Measurements from ENCODE around the gene ZDHHC7. TPM values are rescaled to one million over a fixed set of nuclear protein-coding genes. Genes with fewer than 3 reads are reported as not detected.
"Not testable (repeated sequence)": the region's sequence is repeated elsewhere in the genome, so short reads cannot be mapped to it uniquely, and the experiment has no call there.

ZDHHC7 gene
- total RNA-seq, 2 donors from 2014 or later, result 24.2 to 24.9 TPM

GRCh38 chr16:84947996-84948850 lies 63.1 kb downstream of the ZDHHC7 start:
- no peak for DNase-seq (ENCODE audit: low spot score in 2 of 2)
- H3K36me3 Mint-ChIP-seq, result no peaks in the 10 kb centered on the region
- H3K9me3 Mint-ChIP-seq, result no peaks in the 10 kb centered on the region
- no peak overlapping the region for H3K27ac Mint-ChIP-seq
- ATAC-seq, result no peak

GRCh38 chr16:84947022-84947421 lies 64.3 kb downstream of the ZDHHC7 start:
- Mint-ChIP-seq H3K9me3 (no peaks in the 10 kb centered on the region), H3K36me3 (no peaks in the 10 kb centered on the region), H3K27ac (no peak overlapping the region)
- ATAC-seq, result no peak
- no peak for DNase-seq (ENCODE audit: low spot score in 2 of 2)

- DNase-seq (ENCODE audit: low spot score in 2 of 2) (no peak), ATAC-seq (no peak)
- Mint-ChIP-seq H3K27ac (no peak overlapping the region), H3K36me3 (no peaks in the 10 kb centered on the region), H3K9me3 (no peaks in the 10 kb centered on the region)
Observed at GRCh38 chr16:84943620-84944019, 67.7 kb downstream of the ZDHHC7 start.

GRCh38 chr16:84942786-84943185 lies 68.5 kb downstream of the ZDHHC7 start:
- Mint-ChIP-seq H3K36me3 (no peaks in the 10 kb centered on the region), H3K27ac (no peak overlapping the region)
- no peak for ATAC-seq

GRCh38 chr16:84941921-84942320 lies 69.4 kb downstream of the ZDHHC7 start:
- no peaks in the 10 kb centered on the region for H3K9me3 Mint-ChIP-seq
- H3K27ac Mint-ChIP-seq, result no peak overlapping the region
- no peak for ATAC-seq
- no peaks in the 10 kb centered on the region for H3K36me3 Mint-ChIP-seq
- DNase-seq (ENCODE audit: low spot score in 2 of 2), result no peak

More at GRCh38 chr16:84942786-84943185, 68.5 kb downstream of the ZDHHC7 start:
- DNase-seq (ENCODE audit: low spot score in 2 of 2), result no peak
- no peaks in the 10 kb centered on the region for H3K9me3 Mint-ChIP-seq

GRCh38 chr16:84940670-84941551 lies 70.4 kb downstream of the ZDHHC7 start:
- ATAC-seq (no peak), DNase-seq (ENCODE audit: low spot score in 2 of 2) (no peak)
- Mint-ChIP-seq H3K27ac (no peak overlapping the region), H3K9me3 (no peaks in the 10 kb centered on the region), H3K36me3 (no peaks in the 10 kb centered on the region)

GRCh38 chr16:84938616-84939015 lies 72.7 kb downstream of the ZDHHC7 start:
- DNase-seq (ENCODE audit: low spot score in 2 of 2); H3K36me3 Mint-ChIP-seq; ATAC-seq; H3K9me3 Mint-ChIP-seq; H3K27ac Mint-ChIP-seq: not testable (repeated sequence)

- Mint-ChIP-seq H3K36me3 (no peaks in the 10 kb centered on the region), H3K27ac (no peak overlapping the region), H3K9me3 (no peaks in the 10 kb centered on the region)
- ATAC-seq (no peak), DNase-seq (ENCODE audit: low spot score in 2 of 2) (no peak)
Observed at GRCh38 chr16:84937196-84938005, 73.9 kb downstream of the ZDHHC7 start.

GRCh38 chr16:84933774-84934631 lies 77.3 kb downstream of the ZDHHC7 start:
- ATAC-seq (no peak), DNase-seq (ENCODE audit: low spot score in 2 of 2) (no peak)
- Mint-ChIP-seq H3K36me3 (no peaks in the 10 kb centered on the region), H3K27ac (no peak overlapping the region), H3K9me3 (no peaks in the 10 kb centered on the region)

GRCh38 chr16:84932681-84933080 lies 78.7 kb downstream of the ZDHHC7 start:
- DNase-seq (ENCODE audit: low spot score in 2 of 2), result no peak
- no peak overlapping the region for H3K27ac Mint-ChIP-seq
- no peak for ATAC-seq
- H3K36me3 Mint-ChIP-seq, result no peaks in the 10 kb centered on the region
- H3K9me3 Mint-ChIP-seq, result no peaks in the 10 kb centered on the region

- peak overlapping the region in 1 of 2 donors; percentile 95 for H3K27ac Mint-ChIP-seq
- no peak for DNase-seq (ENCODE audit: low spot score in 2 of 2)
- peak in 1 of 2 donors; percentile 37 for ATAC-seq
Observed at GRCh38 chr16:84931506-84931905, 79.8 kb downstream of the ZDHHC7 start.

GRCh38 chr16:84931107-84931494 lies 80.2 kb downstream of the ZDHHC7 start:
- ATAC-seq (no peak), DNase-seq (ENCODE audit: low spot score in 2 of 2) (no peak)
- H3K9me3 Mint-ChIP-seq, result no peaks in the 10 kb centered on the region
- H3K36me3 Mint-ChIP-seq, result no peaks in the 10 kb centered on the region
- H3K27ac Mint-ChIP-seq, result peak overlapping the region in 1 of 2 donors; percentile 95

More at GRCh38 chr16:84931506-84931905, 79.8 kb downstream of the ZDHHC7 start:
- Mint-ChIP-seq H3K36me3 (no peaks in the 10 kb centered on the region), H3K9me3 (no peaks in the 10 kb centered on the region)

- ATAC-seq (peak in 1 of 2 donors; percentile 30), DNase-seq (ENCODE audit: low spot score in 2 of 2) (peak in 1 of 2 donors; percentile 20)
- peak overlapping the region in 1 of 2 donors; percentile 95 for H3K27ac Mint-ChIP-seq
- H3K36me3 Mint-ChIP-seq, result no peaks in the 10 kb centered on the region
- H3K9me3 Mint-ChIP-seq, result no peaks in the 10 kb centered on the region
Observed at GRCh38 chr16:84930298-84931106, 80.8 kb downstream of the ZDHHC7 start.

- H3K9me3 Mint-ChIP-seq, result no peaks in the 10 kb centered on the region
- peak overlapping the region in 1 of 2 donors; percentile 68 for H3K27ac Mint-ChIP-seq
- ATAC-seq, result peak in 1 of 2 donors; percentile 44
- H3K36me3 Mint-ChIP-seq, result no peaks in the 10 kb centered on the region
- DNase-seq (ENCODE audit: low spot score in 2 of 2), result no peak
Observed at GRCh38 chr16:84929421-84930297, 81.7 kb downstream of the ZDHHC7 start.
